Stimulated activated CD4-positive, alpha-beta T cell treated with anti-CD3 and anti-CD28 coated beads, Interleukin-4, amount 100 ng/mL, for 24 hours (primary cell): Measurements from ENCODE around the gene GTPBP3.
"Not testable (repeated sequence)": the region's sequence is repeated elsewhere in the genome, so short reads cannot be mapped to it uniquely, and the experiment has no call there.

ENCODE experiments used
- DNase-seq: peaks from one replicate; pipeline ENCODE4 v3.0.0-alpha.2; 2020

Gene GTPBP3

GRCh38 chr19:17336872-17337674 is at the start of gene GTPBP3:
TSS of gene GTPBP3 (plus strand) at chr19:17337553. CDS start at chr19:17337612, 59 bp downstream.
- DNase-seq = peak; percentile 98

DNA sequence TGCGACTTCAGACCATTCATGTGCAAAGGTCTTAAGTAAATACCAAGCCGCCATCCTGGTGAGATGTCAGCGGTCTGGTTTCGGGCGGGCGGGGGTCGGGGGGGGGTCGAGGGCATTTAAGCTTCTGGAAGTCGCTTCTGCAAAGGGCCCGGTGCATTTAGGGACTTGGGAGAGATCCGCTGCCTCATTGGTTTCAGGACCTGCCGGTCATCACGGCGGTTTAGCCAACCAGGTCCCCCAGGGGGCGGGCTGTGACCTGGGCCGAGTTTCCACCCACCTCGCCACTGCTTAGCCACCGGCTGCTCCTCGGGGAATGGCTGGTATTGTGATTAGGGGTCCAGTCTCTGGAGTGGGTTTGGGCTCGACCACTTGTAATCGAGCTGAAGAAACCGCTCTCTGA is 47.9 kb upstream of the GTPBP3 start:
- peak; percentile 60 for DNase-seq

DNA sequence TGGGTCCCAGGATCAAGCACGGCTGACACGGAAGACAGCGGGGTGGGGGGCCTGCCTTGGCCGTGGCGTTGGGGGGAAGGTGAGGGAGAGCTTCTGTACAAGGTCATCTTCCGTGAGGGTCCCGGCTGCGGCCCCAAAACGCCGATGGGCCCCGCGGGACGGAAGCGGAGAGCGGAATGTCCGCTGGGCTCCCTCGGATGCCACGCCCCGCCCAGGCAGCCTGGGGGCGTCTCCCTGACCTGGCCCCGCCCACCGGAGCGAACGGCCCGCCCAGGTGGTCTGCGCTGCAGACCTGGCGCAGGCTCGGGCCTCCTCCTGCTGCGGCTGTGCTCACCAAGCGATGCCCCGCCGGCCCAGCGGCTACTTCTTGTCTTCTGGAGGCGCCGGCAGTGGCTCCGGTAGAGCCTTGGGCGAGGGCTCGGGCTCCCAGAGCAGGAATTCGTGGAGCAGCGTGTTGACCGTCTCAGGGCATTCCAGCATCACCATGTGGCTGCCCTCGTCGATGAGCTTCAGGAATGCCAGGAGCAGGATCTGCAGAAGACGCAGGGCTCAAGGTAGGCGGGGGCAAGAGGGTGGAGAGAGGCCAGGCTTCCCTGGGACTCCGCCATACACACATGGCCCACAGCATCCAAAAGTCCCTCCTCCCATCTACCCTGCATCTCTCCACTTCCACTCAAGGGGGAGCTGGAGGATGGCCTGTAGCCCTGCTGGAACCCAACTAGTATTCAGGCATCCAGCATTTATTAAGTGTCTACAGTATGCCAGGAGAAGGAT is 44.9 kb upstream of the GTPBP3 start:
- DNase-seq = peak; percentile 79

DNA sequence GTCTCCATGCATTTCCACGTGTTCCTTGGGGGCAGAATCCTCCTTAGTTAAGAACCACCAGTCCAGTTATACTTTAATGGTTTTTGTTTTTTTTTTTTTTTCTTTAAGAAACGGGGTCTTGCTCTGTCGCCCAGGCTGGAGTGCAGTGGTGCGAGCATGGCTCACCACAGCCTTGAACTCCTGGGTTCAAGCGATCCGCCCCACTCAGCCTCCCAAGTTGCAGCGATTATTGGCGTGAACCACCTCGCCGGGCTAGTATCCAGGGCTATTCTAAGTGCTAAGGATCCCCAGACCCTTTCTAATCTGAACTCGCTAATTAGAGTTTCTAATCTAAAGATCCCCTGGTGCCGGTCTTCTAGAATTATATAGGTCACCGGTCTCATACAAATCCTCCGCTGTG is 43.7 kb upstream of the GTPBP3 start:
- DNase-seq = no peak

DNA sequence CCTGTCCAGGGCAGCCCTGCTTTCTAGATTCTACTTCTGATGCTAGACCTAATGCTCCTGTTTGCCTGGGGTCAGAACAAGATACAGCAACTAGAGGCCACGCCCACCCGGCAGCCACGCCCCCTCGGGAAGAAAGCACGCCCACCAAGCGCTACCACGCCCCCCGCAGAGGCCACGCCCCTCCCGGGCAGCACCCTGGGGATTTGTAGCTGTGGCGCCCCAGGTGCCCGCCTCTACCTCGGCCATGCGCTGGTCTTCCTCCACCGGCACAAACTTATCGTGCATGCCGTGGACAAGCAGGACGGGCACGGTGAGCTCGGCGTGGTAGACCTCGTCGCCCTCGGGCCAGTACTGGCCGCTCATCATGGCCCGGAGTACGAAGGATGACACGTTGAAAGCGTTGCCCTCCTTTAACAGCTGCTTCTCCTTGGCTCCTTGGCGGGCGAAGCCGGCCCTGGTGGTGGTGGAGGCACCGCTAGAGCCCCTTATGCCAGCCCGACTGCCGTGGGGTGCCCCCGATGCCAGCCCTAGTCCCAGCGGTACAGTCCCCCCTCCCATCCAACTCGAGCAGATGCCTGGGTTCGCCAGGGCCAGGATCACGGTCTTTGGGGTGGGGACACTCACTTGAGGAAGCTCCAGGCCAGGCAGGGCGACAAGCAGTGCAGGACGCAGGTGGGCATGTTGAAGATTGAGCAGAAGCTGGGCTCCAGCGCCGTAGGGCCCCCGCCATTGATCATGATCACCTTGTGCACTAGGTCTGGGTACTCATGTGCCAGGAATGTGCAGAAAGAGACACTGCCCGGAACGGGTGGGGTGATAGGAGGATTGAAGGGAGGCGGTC is 43.1 kb upstream of the GTPBP3 start:
- DNase-seq = peak; percentile 56

- not testable (repeated sequence) for DNase-seq
Observed at GRCh38 chr19:17295551-17295950, 41.8 kb upstream of the GTPBP3 start.

DNA sequence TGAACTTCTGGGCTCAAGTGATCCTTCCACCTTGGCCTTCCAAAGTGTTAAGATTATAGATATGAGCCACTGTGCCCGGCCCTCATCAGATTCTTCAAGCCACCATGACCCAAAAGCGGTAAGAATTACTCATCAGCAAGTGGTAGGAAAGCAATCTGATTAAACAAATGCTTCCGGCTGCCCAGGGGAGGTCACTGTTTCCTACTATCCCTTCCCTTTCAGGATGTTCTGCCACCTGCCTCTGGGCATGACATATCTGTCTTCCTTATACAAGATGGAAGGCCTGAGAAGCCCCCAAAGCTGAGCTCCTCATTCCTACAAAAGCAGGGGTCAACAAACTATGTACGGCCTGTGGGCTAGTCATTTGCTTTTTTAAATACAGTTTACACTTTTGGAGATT is 41.1 kb upstream of the GTPBP3 start:
- no peak for DNase-seq

- no peak for DNase-seq
Observed at GRCh38 chr19:17296976-17297375, 40.4 kb upstream of the GTPBP3 start.

- no peak for DNase-seq
Observed at GRCh38 chr19:17300992-17301619, 36.2 kb upstream of the GTPBP3 start.

GRCh38 chr19:17302391-17303166 is 34.8 kb upstream of the GTPBP3 start:
- DNase-seq = no peak

DNA sequence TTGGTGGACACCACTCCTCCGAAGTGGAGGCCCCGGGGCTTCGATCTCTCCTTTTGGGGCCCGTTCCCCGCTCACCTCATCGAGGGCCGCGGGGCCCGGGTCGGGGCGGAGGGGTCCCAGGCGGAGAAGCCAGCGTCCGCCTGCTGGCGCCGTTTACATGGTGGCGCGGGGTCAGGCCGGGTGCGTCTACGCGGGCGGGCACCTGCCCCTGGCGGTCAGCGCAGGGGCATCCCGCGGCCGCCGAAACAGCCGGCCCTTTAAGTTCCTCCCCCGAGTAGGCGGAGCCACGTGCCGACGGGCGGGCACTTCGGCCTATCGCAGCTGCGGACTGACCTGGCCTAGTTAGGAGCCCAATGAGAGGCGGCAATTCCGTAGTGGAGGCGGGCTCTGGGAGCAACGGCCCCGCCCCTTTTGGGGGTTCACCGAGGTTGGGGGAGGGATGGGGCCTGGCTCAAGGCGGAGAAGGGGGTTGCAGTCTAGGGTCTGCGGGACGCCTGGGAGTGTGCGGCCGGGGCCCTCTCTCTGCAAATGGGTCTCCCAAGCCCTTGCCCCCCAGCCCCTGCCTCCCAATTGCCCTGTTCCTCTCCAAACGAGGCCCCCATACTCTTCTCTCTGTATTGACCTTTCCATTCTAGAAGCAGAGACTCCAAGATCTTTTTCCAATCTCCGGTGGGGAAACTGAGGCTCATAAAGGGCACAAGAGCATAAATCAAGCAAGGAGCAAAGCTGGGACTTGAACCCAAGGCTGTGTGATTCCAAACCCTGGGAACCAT is 34.0 kb upstream of the GTPBP3 start, which contains the start of gene ABHD8:
Gene ABHD8 (minus strand): TSS at position 259 of the 773 bp plus-strand sequence. CDS start 1,809 bp downstream, outside the sequence.
- DNase-seq = peak; percentile 94

DNA sequence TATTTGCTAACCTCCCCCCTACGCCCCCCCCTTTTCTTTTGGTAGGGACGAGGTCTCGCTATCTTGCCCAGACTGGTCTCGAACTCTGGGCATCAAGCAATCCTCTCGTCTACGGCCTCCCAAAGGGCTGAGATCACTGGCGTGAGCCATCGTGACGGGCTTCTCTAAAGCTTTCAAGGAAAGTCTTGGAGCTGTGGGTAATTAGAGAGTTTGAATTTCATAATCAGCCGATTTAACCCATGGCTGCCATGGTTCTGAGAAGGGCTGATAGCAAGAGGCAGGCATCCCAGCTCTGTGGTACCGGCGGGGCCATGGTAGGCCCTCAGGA is 33.4 kb upstream of the GTPBP3 start:
- DNase-seq = no peak

DNA sequence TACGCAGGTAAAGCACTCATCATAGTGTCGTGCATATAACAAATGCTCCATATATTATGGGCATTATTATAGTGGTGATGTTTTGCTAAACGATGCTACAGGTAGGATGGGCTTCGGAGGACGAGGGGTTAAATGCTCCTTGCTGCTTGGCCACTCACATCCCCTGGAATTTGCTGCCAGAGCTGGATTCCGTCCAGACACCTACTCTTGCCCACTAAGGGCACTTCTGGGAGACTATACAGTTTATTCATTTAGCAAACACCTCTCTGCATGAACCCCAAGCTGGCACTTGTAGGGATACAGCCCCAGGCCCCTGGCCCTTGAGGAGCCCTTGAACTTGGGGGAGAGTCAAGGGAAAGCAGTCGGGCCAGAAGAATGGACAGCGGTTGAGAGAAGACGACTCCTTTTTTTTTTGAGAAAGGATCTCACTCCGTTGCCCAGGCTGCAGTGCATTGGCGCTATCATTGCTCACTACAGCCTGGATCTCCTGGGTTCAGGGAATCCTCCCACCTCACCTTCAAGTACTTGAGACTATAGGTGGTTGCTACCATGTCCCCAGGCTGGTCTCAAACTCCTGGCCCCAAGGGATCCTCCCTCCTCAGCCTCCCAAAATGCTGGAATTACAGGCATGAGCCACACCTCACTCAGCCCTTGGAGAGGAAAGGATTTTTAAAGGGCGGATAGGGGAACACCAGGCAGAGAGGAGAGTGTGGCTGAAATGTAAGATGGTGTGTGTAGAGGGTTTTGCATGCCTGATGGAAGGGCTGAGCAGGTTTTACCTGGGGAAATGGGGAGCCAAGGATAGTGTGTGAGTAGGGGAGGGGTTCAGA is 32.8 kb upstream of the GTPBP3 start:
- DNase-seq = no peak

DNA sequence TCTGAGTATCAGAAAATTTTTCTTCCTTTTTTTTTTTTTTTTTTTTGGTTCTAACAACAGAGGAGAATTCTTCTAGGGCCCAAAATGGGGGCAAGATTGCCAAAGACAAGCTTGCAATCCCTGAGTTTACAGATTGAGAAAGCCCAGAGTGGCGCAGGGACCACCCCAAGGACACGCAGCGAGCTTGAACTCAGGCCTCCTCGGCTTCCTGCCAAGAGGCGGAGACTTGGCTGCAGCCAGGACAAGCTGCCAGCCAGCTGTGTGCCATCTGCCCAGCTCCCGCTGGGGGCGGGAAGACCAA is 32.2 kb upstream of the GTPBP3 start:
- DNase-seq = no peak

GRCh38 chr19:17305517-17306284 is 31.7 kb upstream of the GTPBP3 start, which contains the start of gene MRPL34:
TSS of gene MRPL34 (plus strand) at chr19:17305872. CDS start at chr19:17305893, 21 bp downstream.
- peak; percentile 95 for DNase-seq

DNA sequence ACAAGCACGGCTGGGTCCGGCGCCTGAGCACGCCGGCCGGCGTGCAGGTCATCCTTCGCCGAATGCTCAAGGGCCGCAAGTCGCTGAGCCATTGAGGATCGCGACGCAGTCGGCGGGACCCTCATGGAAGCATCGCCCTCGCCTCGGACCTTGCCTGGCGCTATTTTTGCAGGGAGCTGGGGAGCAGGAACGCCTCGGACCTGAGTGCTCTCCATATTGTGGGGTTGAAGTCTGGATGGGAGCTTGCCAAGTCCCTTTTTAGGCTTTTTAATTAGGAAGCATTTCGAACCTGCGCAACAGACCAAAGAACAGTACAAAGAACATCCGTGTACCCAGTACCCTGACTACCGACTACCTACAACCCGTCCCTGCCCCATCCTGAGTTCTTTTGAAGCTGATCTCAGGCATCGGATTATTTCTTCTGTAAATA is 31.1 kb upstream of the GTPBP3 start:
- DNase-seq = no peak

GRCh38 chr19:17307876-17308377 is 29.4 kb upstream of the GTPBP3 start:
- DNase-seq = no peak

DNA sequence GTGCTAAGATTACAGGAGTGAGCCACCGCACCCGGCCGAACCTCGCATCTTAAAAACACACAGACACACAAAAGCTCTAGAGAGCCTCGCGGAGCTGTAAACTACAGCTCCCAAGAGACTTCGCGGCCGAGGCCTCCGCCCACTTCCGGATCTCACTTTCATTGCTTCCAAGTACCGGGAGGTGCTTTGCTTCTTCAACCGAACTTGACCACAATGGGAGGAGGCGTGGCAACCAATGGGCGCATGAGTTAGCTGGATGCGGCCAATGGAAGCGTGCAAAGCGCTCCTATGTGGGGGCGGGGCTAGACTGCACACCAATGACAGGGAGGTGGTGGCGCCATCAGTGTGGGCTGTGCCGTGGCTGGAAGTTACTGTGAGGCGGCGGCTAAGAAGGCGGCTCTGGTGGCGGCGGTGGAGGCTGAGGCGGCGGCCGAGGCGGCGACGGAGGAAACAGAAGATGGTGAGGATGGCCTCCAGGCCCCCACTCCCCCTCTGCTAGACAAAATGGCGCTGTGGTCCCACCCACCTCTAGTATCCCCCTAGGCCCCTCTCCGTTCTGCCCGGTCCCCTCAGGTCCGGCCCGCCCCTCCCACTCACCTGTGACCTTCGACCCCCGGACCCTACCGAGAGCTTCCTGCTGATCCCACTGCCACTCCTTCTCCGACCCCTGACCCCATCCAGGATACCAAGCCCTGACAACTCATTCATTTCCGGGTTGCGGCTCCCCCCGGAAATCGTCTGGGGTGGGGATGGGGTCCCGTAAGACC is 28.0 kb upstream of the GTPBP3 start, which contains the start of gene DDA1:
Gene DDA1 (plus strand): TSS at position 366 of the 767 bp plus-strand sequence. CDS start 92 bp downstream, at position 458.
- peak; percentile 100 for DNase-seq
